ENCODE data around the gene GSC2. TPM values are rescaled to one million over a fixed set of nuclear protein-coding genes. Genes with fewer than 3 reads are reported as not detected.

GSC2 gene
- total RNA-seq, 6 experiments from 2014 or later = not detected

DNA sequence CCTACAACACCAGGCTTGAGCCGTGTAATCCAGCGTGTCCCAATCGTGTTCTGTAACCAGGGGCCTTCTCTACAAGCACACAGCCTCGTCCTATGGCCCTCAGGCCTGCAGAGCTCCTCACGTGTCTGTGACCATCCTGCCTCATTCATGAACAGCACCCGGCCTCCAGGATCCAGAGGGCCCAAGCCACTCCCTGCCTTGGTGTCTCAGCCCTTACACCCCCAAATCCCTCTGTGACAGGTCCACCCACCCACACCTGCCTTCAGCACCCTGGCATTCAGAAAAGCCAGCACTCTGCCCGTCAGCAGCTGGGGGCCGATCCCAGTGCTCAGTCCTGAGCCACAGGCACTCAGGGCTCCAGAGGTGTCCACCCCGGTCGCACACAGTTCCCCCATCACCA is 13.2 kb downstream of the GSC2 start:
- no peaks in the 10 kb centered on the region for H3K4me1 Mint-ChIP-seq (ENCODE audit: low read depth)
- TF ChIP-seq, protein P1, sequence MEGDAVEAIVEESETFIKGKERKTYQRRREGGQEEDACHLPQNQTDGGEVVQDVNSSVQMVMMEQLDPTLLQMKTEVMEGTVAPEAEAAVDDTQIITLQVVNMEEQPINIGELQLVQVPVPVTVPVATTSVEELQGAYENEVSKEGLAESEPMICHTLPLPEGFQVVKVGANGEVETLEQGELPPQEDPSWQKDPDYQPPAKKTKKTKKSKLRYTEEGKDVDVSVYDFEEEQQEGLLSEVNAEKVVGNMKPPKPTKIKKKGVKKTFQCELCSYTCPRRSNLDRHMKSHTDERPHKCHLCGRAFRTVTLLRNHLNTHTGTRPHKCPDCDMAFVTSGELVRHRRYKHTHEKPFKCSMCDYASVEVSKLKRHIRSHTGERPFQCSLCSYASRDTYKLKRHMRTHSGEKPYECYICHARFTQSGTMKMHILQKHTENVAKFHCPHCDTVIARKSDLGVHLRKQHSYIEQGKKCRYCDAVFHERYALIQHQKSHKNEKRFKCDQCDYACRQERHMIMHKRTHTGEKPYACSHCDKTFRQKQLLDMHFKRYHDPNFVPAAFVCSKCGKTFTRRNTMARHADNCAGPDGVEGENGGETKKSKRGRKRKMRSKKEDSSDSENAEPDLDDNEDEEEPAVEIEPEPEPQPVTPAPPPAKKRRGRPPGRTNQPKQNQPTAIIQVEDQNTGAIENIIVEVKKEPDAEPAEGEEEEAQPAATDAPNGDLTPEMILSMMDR (IDR thresholded peaks at IDR 0.05) = no peak
- H3K36me3 Mint-ChIP-seq (ENCODE audit: low read depth) = peaks cover 20% of the 10 kb centered on the region
- DNase-seq = no peak
- H3K9me3 Mint-ChIP-seq = no peaks in the 10 kb centered on the region
- H3K27ac Mint-ChIP-seq = no peak overlapping the region
- no peak overlapping the region for H3K4me3 Mint-ChIP-seq
- H3K27me3 Mint-ChIP-seq (ENCODE audit: insufficient read depth) = peaks cover 2% of the 10 kb centered on the region; the same call in 1 of the 2 replicates

DNA sequence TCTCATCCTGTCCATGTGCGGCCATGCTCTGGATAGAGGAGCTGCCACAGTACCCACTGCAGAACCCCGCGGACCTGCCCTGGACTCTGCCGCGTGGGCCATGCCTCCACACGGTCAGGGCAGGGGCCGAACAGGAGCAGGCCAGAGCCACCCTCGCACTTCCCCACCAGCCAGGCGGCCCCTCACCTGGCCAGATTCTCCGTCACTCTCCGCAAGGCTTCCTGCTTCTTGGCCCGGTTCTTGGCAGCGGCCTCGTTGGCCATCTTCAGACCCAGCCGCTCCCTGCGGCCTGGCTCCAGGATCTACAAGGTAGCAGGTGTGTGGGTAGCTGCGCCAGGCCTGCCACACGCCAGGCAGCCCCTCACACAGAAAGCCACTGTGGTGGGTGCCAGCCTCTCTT is 15.2 kb downstream of the GSC2 start:
- Mint-ChIP-seq H3K4me1 (ENCODE audit: low read depth) (no peaks in the 10 kb centered on the region), H3K27ac (no peak overlapping the region), H3K36me3 (ENCODE audit: low read depth) (peaks cover 21% of the 10 kb centered on the region), H3K4me3 (no peak overlapping the region), H3K9me3 (no peaks in the 10 kb centered on the region), H3K27me3 (ENCODE audit: insufficient read depth) (peaks cover 2% of the 10 kb centered on the region; the same call in 1 of the 2 replicates)
- DNase-seq = no peak
- TF ChIP-seq, protein P1 (IDR thresholded peaks at IDR 0.05) = no peak

DNA sequence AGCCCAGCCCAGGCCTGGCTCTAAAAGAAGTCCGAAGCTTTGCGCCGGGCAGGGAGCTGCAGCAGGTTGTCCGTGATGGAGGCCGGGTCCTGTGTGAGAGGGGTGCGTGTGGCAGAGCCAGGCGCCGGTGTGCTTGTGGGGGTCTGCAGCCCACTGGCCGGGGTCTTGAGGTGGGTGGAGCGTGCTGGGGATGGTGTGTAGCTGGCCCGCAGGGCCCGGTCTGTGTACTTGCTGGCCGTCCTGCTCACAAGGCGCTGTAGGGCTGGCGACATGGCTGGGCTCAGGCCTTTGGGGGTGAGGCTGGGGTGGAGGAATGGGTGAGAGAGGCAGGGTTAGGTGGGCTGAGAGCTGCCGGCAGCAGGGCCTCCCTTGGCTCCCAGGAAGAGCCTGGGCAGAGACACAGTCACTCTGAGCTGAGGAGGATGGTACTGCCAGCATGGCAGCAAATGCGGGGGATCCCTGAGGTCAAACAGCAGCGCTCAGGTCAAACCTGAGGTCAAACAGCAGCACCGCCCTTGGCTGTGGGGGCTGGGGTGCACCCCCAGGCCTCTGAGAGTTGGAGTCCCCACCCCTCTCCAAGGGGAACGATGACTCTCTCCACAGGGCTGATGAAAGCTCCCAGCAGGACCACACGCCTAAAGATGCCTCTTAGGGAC is 15.8 kb downstream of the GSC2 start:
- H3K4me1 Mint-ChIP-seq (ENCODE audit: low read depth) = no peaks in the 10 kb centered on the region
- no peak overlapping the region for H3K27ac Mint-ChIP-seq

DNA sequence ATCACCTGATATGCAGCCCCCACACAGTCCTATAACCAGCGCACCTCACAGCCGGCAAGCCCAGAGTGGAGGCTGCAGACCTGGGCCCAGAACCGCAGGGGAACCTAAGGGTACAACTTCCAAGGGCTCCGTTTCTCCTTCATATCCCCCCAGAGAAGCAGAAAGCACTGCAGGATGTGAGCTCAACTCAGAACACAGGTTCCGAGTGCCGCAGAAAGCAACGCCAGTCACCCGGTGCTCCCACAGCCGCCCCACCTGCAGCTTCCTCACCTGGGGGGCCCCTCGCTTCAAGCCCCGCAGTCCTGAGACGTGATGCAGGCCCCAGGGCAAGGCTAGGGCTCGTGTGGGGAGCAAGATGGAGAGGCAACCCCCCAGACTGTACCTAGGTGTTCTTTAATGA is 16.5 kb downstream of the GSC2 start:
- peaks cover 21% of the 10 kb centered on the region for H3K36me3 Mint-ChIP-seq (ENCODE audit: low read depth)
- H3K4me3 Mint-ChIP-seq = no peak overlapping the region
- H3K27me3 Mint-ChIP-seq (ENCODE audit: insufficient read depth) = peaks cover 2% of the 10 kb centered on the region; the same call in 1 of the 2 replicates
- no peak overlapping the region for H3K27ac Mint-ChIP-seq
- H3K9me3 Mint-ChIP-seq = no peaks in the 10 kb centered on the region
- H3K4me1 Mint-ChIP-seq (ENCODE audit: low read depth) = no peaks in the 10 kb centered on the region
- DNase-seq = no peak
- TF ChIP-seq, protein P1 (IDR thresholded peaks at IDR 0.05) = no peak

More for the DNA sequence above, 15.8 kb downstream of the GSC2 start:
- H3K4me3 Mint-ChIP-seq = no peak overlapping the region
- no peaks in the 10 kb centered on the region for H3K9me3 Mint-ChIP-seq
- TF ChIP-seq, protein P1 (IDR thresholded peaks at IDR 0.05) = no peak
- no peak for DNase-seq
- peaks cover 2% of the 10 kb centered on the region; the same call in 1 of the 2 replicates for H3K27me3 Mint-ChIP-seq (ENCODE audit: insufficient read depth)
- peaks cover 21% of the 10 kb centered on the region for H3K36me3 Mint-ChIP-seq (ENCODE audit: low read depth)

DNA sequence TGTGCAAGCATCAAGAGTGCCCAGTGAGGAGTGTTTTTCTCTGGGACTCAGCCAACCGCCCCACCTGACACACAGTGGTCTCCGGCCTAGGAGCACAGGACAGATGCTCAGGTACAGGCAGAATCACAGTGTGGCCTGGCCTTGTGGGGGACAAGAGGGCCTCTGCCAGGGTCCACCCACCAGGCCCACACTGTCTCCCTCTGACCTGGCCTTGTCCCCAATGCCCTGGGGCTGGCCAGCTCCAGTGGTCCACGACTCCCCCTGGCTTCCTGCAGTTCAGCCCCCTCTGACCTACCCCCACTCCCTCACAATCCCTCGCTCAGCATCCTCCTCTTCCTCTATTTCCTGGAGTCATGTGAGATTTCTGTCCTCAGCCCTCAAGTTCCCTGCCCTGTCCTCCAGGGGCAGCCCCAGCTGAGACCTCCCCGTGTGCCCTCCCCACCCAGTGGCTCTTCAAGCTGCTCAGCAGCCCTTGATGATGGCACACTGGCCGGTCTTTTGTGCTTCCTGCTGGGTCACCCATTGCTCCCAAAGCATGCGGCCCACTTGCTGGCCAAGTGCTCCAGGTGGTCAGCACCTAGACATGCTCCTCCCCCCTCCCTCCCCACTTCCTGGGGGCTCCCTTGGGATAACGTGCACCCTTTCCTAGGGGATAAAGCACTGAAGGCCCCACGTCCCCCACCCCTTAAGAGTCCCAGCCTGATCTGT is 17.2 kb downstream of the GSC2 start:
- no peak overlapping the region for H3K4me3 Mint-ChIP-seq
- peaks cover 21% of the 10 kb centered on the region for H3K36me3 Mint-ChIP-seq (ENCODE audit: low read depth)
- TF ChIP-seq, protein P1 (IDR thresholded peaks at IDR 0.05) = no peak
- H3K27me3 Mint-ChIP-seq (ENCODE audit: insufficient read depth) = peaks cover 2% of the 10 kb centered on the region; the same call in 1 of the 2 replicates
- no peak for DNase-seq
- no peaks in the 10 kb centered on the region for H3K9me3 Mint-ChIP-seq
- no peak overlapping the region for H3K27ac Mint-ChIP-seq
- H3K4me1 Mint-ChIP-seq (ENCODE audit: low read depth) = no peaks in the 10 kb centered on the region

Data from HFFc6 (cell line).